NB4 (cell line): Measurements from ENCODE around the gene EPS8L1.

Source experiments
- DNase-seq: peaks from one replicate; pipeline ENCODE4 v3.0.0; 2010; ENCODE audit warnings: low read depth
- H3K4me3 ChIP-seq: one replicate; pipeline ENCODE4 v1.5.1; 2011; ENCODE audit warnings: mild to moderate bottlenecking, low read depth, low read length, moderate library complexity
- MAX ChIP-seq: IDR thresholded peaks from 2 replicates; pipeline ENCODE4 v1.6.1; 2011; ENCODE audit warnings: low read depth, low read length
- MYC ChIP-seq: IDR thresholded peaks from 2 replicates; pipeline ENCODE4 v1.6.1; 2011; ENCODE audit warnings: low read depth, low read length
- POLR2A ChIP-seq: IDR thresholded peaks from 2 replicates; pipeline ENCODE4 v1.6.1; 2011; ENCODE audit warnings: mild to moderate bottlenecking; ENCODE audit not compliant: insufficient read length; ENCODE audit errors: extremely low read depth
- TF ChIP-seq, protein P1 (sequence below): IDR thresholded peaks from one replicate; pipeline ENCODE4 v1.5.1; 2012; ENCODE audit warnings: low read depth, low read length

The EPS8L1 gene

GRCh38 chr19:55096061-55096701 lies 20.5 kb downstream of the EPS8L1 start:
- TF ChIP-seq POLR2A, result no peak
- TF ChIP-seq MAX, result no peak
- TF ChIP-seq, protein P1, sequence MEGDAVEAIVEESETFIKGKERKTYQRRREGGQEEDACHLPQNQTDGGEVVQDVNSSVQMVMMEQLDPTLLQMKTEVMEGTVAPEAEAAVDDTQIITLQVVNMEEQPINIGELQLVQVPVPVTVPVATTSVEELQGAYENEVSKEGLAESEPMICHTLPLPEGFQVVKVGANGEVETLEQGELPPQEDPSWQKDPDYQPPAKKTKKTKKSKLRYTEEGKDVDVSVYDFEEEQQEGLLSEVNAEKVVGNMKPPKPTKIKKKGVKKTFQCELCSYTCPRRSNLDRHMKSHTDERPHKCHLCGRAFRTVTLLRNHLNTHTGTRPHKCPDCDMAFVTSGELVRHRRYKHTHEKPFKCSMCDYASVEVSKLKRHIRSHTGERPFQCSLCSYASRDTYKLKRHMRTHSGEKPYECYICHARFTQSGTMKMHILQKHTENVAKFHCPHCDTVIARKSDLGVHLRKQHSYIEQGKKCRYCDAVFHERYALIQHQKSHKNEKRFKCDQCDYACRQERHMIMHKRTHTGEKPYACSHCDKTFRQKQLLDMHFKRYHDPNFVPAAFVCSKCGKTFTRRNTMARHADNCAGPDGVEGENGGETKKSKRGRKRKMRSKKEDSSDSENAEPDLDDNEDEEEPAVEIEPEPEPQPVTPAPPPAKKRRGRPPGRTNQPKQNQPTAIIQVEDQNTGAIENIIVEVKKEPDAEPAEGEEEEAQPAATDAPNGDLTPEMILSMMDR, result no peak
- TF ChIP-seq MYC, result no peak
- H3K4me3 ChIP-seq, result no peak overlapping the region
- no peak for DNase-seq

DNA sequence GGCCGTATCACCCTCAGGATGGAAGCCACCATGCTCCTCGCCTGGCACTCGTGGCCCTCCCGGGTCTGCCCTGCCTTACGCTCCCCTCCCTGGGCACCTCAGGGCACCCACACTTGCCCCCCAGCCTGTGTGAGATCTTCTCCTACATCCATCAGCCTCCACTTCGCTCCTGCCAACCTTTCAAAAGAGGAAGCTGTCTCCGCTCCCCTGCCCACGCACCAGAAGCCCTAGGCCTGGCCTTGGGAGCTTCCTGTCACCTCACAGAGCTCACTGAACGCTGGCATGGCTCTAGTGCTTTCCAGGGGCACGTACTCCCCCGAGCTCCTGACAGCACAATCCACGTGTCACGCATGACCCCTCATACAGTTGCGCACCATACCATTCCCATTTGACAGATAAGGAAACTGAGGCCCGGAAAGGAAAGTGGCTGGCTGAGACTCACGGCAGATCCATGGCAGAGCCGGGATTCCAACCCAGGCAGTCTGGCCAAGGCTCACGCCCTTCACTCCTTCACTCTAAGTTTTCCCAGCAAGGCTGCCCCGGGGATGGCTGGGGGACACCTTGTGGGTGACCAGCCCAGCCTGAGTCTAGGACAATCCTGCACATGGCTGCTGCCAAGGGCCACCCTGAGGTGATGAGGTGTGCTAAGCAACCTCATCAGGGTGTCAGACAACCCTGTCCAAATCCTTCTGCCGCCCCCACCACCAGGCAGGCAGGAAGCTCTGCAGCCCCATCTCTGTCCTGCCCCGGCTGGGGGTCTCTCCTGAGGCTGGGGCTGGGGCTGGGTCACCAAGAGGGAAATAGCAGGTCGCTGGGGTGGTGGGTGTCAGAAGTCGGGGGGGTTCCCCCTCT lies 22.4 kb downstream of the EPS8L1 start:
- 0 out of 2 replicates have a peak, but pooled peaks have one; percentile 40 for TF ChIP-seq MAX
- no peak for TF ChIP-seq POLR2A
- no peak for TF ChIP-seq MYC
- DNase-seq, result peak; percentile 52
- H3K4me3 ChIP-seq, result no peak overlapping the region

DNA sequence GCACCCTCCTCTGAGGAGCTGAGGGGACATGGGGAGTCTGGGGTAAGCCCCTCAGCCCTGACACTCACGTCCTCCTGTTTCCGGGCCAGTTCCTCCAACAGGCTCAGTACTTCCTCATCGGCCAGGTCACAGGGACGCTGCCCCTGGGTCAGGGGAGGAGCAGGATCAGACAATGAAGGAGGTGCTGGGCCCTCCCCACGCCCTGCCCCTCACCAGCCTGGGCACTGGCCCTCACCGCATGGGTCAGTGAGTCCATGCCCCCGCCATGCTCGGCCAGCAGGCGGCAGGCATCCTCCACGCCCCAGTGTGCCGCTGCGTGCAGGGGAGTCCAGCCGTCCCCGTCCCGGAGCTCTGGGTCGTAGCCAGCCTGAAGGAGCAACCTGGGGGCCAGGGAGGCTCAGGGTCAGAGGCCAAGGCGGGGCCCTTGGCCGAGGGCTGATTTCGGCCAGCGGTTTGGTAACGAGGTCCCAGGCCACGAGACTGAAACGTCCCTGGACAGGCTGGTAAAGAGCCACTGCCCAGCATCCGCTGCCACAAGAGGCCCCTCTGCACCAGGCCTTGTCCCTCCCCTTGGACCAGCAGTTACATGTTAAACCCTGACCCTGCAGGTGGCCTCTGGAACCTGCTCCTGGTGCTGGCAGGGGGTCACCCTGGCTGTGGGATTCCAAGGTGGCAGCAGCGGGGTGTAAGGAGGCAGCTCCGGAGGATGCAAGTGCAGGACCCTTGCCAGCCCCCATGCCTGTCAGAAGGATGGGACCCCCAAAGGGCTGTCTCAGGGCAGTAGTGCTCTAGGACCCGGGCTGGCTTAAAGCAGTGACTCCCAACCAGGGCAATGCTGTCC lies 23.3 kb downstream of the EPS8L1 start:
- DNase-seq, result no peak
- H3K4me3 ChIP-seq, result no peak overlapping the region
- TF ChIP-seq, protein P1, result no peak

DNA sequence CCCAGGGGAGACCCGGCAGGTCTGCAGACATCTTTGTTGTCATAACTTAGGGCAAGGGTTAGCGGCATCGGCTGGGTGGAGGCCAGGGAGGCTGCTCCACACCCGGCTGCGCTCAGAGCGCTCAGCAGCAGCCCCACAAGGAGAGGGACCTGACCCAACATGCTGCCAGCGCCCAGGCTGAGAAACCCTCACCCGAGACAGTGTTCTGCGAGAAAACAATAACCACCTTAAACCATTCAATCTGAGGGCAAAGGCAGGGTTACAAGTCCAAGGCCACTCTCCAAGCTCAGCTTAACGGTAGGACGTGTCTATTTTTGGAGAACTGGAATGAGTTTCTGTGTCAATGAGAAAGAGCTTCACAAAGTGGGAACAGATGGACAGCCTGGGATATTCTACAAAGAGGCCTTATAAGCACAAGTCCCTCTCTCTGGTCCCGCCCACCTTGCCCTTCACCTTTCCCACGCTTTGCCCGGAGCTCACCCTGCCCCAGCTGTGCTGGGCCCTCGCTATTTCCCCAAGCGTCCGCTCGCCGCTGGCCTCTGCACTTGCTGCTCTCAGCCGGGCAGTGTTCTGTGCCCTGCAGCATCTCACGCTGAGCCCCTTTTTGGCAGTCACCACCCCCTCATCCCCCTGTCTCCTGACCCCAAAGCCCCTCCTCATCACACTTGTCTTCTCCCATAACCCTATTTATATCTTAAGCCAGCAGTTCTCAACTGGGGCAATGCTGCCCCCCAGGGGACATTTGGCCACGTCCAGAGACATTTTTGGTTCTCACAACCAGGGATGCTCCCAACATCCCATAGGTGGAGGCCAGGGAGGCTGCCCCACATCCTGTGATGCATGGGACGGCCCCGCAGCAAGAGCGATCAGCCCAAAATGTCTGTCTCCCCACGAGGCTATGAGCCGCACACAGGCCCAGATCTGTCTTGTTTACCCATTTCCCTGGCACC lies 24.2 kb downstream of the EPS8L1 start:
- no peak for TF ChIP-seq MYC
- TF ChIP-seq, protein P1, result peak; percentile 6
- no peak for DNase-seq
- H3K4me3 ChIP-seq, result no peak overlapping the region

DNA sequence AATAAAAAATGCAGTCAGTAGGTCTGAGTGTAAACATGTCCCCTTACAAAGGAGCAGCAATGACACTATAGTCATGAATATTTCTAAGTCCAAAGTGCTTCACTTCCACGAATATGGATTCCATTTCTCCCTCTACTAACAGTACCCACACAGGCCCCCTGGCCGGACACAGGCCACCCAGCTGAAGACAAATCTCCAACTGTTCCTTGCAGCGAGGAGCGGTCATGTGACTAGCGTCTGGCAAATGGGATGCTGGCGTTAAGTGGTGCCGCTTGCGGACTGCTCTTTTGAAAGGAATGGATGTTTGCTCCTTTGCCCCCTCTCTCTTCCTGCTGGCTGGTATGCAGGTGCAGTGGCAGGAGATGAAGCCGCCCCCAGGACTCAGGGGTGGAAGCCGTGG lies 25.6 kb downstream of the EPS8L1 start:
- H3K4me3 ChIP-seq, result no peak overlapping the region
- TF ChIP-seq, protein P1, result no peak
- TF ChIP-seq MAX, result no peak
- TF ChIP-seq POLR2A, result no peak
- no peak for TF ChIP-seq MYC
- no peak for DNase-seq
